ACHN (cell line): Measurements from ENCODE around the gene SRL.

Source experiments
- DNase-seq: peaks from one replicate; pipeline ENCODE4 v3.0.0-alpha.2; 2015
- in situ Hi-C: cut with HindIII; loops from 2 replicates; pipeline ENCODE4 v1.10.0; 2017; ENCODE audit warnings: low sequenced_read_pairs, low pct_ligation_motif_present, low pct_unique_long_range_greater_than_20kb

SRL gene

GRCh38 chr16:4209666-4210065 is 32.2 kb downstream of the SRL start:
- DNase-seq = peak; percentile 12
- in situ Hi-C loops = no loop called here

GRCh38 chr16:4208341-4208751 is 33.5 kb downstream of the SRL start:
- in situ Hi-C loops = no loop called here
- DNase-seq = no peak

- in situ Hi-C loops = no loop called here
- DNase-seq = no peak
Measured at GRCh38 chr16:4207683-4208340, 34.1 kb downstream of the SRL start.

DNA sequence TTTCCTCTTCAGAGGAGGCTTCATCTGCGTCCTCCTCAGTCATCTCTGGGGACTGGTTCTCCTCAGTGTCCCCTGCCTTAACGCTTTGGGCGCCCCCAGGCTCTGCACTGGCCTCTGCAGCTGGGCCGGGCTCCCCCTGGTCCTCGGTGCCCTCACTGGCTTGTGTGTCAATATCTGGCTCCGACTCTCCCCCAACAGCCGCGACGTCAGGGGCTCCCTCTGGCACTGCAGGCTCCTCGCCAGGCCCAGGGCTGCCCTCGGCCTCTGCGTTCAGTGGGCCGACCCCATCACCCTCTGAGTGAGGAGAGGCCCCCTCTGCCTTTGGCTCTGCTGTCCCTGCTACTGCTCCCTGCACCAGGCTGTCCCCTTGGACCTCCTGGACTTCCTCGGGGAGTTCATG is 34.7 kb downstream of the SRL start:
- no peak for DNase-seq
- in situ Hi-C loops = no loop called here

- DNase-seq = no peak
- in situ Hi-C loops = no loop called here
Measured at GRCh38 chr16:4206680-4207079, 35.2 kb downstream of the SRL start.

DNA sequence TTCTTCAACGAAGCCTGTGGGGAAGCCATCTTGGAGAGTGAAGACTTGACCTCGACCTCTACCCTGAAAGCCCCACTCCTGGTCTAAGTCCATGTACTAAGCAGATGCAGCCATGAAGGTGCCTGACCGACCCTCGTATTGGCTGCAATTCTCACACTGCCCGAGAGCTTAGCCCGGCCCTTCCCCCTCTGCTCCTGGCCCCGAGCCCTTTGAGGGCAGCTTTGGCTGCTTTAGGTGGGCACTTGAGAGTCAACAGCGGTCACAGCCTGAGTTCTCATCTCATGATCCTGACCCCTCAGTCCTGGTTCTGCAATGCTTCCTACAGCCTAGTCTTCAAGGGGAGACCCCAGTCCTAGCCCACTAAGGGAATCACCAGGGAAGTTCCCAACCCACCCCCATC is 35.9 kb downstream of the SRL start:
- no peak for DNase-seq
- in situ Hi-C loops = no loop called here

GRCh38 chr16:4204521-4204920 is 37.4 kb downstream of the SRL start:
- in situ Hi-C loops = no loop called here
- DNase-seq = no peak

DNA sequence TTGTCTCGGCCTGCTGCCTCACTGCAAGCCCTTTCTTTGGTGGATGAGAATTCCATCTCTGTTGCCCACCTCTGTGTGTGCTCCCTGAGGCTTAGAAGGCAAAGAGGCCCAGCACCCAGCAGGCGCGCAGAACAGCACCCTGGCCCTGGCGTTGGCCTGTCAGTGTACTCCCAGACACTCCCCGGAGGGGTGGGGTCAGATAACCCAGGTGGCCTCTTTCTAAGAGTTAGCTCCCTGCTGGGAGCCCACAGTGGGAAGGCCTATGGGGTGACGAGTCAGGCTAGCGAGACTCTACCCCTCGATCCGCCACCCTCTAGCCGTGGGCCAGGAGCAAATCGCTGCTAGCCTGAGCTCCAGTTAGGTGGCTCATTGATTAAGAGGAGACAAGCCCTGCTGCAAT is 38.1 kb downstream of the SRL start:
- in situ Hi-C loops = no loop called here
- DNase-seq = no peak

DNA sequence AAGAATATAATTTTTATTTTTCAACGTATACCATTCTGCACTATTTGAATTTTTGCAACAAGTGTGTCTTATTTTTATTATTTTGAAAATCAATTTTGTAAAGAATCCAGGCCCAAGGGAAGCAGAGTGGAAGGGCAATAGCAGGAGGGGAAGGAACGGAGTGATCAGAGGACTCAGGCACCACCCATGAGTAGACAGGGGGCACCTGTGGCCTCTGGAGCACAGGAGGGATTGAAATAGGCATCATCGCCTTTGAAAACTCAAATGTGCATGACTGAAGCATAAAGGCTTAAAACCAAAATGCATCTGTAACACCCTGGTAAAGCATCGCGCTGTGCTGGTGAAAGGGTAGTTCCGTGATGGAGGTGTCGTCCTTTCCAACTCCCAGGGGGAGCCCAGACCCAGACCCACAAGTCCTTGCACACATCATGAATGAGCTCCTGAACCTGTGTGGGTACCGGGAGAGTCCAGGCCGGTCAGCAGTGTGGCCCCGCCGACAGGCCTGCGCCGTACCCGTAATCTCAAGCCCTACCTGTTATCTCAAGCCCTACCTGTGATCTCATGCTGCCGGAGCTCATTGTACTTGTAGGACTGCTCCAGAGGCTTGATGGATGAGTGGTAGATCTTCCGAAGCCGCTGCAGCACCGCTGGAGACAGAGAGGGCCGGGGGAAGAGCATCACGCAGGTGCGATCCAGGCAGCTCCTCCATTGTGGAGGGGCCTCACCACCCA is 39.1 kb downstream of the SRL start:
- in situ Hi-C loops = no loop called here
- DNase-seq = no peak

DNA sequence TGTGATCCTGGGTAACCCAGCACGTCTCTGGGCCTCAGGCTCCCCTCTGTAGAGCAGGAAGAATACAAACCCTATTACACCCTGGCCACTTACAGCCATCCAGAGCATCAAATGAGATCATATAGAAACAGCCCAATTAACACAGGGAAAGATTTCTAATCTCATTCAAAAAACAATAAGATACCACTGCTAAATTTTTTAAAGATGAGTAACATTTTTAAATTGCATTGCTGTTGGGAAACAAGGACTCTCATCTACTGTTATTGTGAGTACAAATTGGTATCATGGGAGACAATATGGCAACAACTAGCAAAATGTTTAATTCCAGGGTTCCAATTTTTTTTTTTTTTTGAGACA is 41.1 kb downstream of the SRL start:
- in situ Hi-C loops = no loop called here

DNA sequence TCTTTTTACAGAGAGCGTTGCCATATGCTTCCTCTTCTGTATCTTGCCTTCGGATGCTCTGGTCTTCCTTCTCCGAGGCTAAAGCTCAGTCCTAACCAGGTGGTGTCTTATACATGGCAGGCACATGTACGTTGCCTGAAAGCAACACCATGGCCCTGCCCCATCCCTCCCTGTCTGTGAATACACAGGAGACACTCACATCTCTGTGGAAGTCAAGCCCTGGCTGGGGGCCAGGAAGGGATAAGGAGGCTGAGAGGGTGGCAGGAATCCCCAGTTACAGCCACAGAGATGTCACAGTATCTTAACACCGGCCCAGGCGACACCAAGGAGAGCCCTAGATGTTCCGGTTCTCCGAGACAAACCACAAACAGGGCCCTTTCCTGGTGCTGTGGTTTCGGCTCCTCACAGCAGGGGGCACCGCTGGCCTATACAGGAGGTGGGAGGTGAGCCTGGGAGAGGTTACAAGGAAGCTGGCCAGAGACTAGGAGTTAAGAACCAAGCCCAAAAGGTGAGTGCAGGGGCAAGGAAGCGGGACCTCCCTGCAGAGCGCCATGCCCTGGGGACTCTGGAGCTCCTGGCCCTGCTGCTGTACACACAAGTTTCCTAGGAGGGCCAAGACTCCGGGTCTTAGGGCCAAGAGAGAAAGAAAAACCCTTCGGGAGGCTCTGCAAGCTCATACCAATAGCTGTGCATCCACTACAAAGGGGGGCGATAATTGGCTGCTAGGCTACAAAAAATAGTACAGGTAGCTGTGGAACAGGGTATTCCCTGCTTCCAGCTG is 41.7 kb downstream of the SRL start:
- peak; percentile 79 for DNase-seq
- in situ Hi-C loops = no loop called here

More for the DNA sequence above, 41.1 kb downstream of the SRL start:
- no peak for DNase-seq

DNA sequence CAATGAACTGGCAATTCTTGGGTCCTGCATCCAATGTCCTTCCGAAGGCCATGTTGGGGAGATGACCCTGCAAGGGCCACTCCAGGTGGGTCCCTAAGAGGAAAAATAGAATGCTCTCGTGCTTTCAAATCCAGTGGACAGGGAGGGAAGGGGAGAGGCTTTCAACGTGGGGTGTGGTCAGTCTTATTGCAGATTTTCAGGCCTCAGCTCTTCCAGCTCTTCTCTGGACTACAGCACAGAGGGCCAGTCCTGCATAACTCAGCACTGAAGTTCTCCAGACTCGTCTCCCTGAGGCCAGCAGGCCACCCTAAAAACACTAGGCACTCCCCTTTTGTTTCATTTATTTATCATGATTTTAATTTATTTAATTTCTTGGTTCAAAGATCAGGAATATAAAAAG is 43.1 kb downstream of the SRL start:
- no peak for DNase-seq
- in situ Hi-C loops = no loop called here

DNA sequence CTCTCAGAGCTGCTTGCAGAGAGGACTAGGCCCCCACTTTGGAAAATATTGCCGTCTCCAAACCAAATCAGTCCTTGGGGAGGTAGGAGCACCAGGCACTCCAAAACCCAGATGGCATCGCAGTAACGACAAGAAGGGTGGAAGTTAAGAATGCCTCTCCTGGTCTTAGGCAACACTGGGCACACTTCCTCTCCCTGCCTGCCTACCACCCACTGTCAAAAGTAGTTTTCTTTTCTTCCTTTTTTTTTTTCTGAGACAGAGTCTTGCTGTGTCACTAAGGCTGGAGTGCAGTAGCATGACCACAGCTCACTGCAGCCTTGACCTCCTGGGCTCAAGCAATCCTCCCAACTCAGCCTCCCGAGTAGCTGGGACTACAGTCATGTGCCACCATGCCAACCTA is 47.2 kb downstream of the SRL start:
- DNase-seq = no peak
- in situ Hi-C loops = no loop called here

DNA sequence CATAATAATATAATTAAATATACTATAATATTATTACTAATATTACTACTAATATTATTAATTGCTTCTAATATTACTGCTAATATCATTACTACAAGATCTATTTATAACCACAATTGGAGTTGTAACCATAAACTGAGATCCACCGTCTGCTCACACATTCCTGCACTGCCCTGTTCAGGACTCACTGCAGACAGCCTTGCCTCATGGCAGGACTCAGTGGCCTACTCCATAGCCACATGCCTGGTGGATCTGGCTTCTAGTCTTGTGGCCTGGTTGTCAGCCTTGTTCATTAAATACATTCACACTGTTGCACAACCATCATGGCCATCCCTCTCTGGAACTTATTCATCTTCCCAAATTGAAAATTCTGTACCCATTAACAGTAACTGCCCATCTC is 48.0 kb downstream of the SRL start:
- in situ Hi-C loops = no loop called here
- no peak for DNase-seq

- in situ Hi-C loops = no loop called here
- DNase-seq = no peak
Measured at GRCh38 chr16:4192206-4192605, 49.7 kb downstream of the SRL start.

DNA sequence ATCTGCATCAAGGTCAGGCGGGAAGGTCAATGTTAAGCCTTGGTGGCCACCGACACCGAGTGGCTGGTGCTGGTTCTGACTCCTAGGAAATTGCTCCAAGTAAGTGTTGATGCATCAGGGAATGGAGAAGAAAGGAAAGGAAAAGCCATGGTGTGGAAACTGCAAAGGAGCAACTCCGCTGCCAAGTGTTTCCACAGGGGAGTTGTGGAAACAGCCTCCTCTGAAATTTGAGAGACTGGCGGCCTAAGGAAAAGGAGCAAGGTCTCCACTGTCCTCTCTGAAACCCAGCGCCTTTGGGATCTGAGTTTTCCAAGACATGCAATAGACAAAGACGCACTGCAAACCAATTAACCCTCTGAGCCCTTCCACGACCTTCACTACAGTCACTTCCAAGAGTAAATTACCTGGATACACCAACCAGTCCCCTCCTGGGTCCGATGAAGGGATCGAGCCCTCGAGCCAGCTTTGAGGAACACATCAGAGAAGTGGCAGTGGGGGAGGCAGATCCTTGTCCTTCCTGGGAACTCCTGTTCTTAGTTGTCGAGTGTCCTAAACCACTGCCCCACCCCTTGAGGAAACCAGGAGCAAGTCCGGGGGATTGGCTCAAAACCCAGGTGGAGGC is 51.1 kb downstream of the SRL start:
- no peak for DNase-seq

GRCh38 chr16:4190086-4190485 is 51.8 kb downstream of the SRL start:
- DNase-seq = no peak
- in situ Hi-C loops = no loop called here

More for the DNA sequence above, 51.1 kb downstream of the SRL start:
- in situ Hi-C loops = no loop called here

GRCh38 chr16:4184038-4184702 is 57.7 kb downstream of the SRL start:
- in situ Hi-C loops = no loop called here

More at GRCh38 chr16:4184038-4184702, 57.7 kb downstream of the SRL start:
- DNase-seq = no peak
